GM18507 (cell line): ENCODE data around the gene PPP1R18.

Experiments used
- DNase-seq: peaks from one replicate; pipeline ENCODE4 v3.0.0; 2011; ENCODE audit warnings: low read depth; ENCODE audit not compliant: insufficient read length; ENCODE audit errors: extremely low spot score
- FAIRE-seq: peaks from 2 replicates; lab custom pipeline; 2011; peaks lifted over from hg19 to GRCh38; lab: Jason Lieb, UNC

PPP1R18 gene

GRCh38 chr6:30690403-30691207 lies 4.2 kb upstream of the PPP1R18 start, which contains the start of gene NRM:
NRM (minus strand) TSS chr6:30690984; CDS start chr6:30690974, 10 bp downstream.
- peak; percentile 67 for DNase-seq
- FAIRE-seq: peak; percentile 77

GRCh38 chr6:30689985-30690384 lies 3.5 kb upstream of the PPP1R18 start:
- FAIRE-seq: no peak

GRCh38 chr6:30689022-30689865 lies 2.8 kb upstream of the PPP1R18 start:
- DNase-seq (no peak), FAIRE-seq (no peak)

More at GRCh38 chr6:30689985-30690384, 3.5 kb upstream of the PPP1R18 start:
- no peak for DNase-seq

- DNase-seq (no peak), FAIRE-seq (peak; percentile 45)
Measured at GRCh38 chr6:30688569-30688968, 2.1 kb upstream of the PPP1R18 start.

GRCh38 chr6:30687659-30688431 lies 1.4 kb upstream of the PPP1R18 start:
- DNase-seq (no peak), FAIRE-seq (peak; percentile 44)

- DNase-seq (peak; percentile 78), FAIRE-seq (peak; percentile 96)
Measured at GRCh38 chr6:30686908-30687658, 638 bp upstream of the PPP1R18 start.

- no peak for DNase-seq
- FAIRE-seq: no peak
Measured at GRCh38 chr6:30685157-30686008, 1.1 kb downstream of the PPP1R18 start.

GRCh38 chr6:30684386-30685156 lies 1.9 kb downstream of the PPP1R18 start:
- FAIRE-seq: no peak
- DNase-seq: no peak

GRCh38 chr6:30683980-30684338 lies 2.5 kb downstream of the PPP1R18 start:
- FAIRE-seq (no peak), DNase-seq (no peak)

GRCh38 chr6:30683183-30683979 lies 3.1 kb downstream of the PPP1R18 start:
- FAIRE-seq (no peak), DNase-seq (no peak)

- peak; percentile 92 for FAIRE-seq
- DNase-seq: no peak
Measured at GRCh38 chr6:30682143-30683117, 4.0 kb downstream of the PPP1R18 start.

- DNase-seq (no peak), FAIRE-seq (no peak)
Measured at GRCh38 chr6:30681766-30682142, 4.7 kb downstream of the PPP1R18 start.

- DNase-seq (no peak), FAIRE-seq (no peak)
Measured at GRCh38 chr6:30679765-30680535, 6.5 kb downstream of the PPP1R18 start.

- DNase-seq (peak; percentile 63), FAIRE-seq (peak; percentile 78)
Measured at GRCh38 chr6:30678964-30679726, 7.3 kb downstream of the PPP1R18 start.
